Measurements from ENCODE around the gene TUBB3.

DNA sequence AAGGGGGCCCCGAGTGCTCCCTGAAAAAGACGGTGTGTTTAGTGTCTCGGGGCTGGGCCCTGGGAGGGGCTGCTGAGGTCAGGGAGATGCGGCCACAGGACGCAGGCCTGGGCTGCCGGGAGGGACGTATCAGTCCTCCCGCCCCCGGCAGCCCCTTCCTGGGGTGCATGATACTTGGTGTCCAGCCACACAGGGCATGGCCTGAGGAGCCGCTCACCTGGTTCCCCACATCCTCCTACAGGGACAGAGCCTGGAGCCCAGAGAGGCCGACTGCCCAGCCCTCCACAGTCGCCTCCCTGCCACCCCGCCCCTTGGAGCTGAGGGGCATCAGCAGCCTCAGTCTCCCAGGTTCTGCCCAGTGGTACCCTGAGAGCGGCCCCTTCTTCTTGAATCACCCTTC lies 13.4 kb downstream of the TUBB3 start:
- no peak for TF ChIP-seq POLR2A (IDR thresholded peaks at IDR 0.05)
- TF ChIP-seq CTCF (IDR thresholded peaks at IDR 0.05), result no peak

Measured in thyroid gland (tissue), 4 donors.